Psoas muscle (tissue), 8 donors: ENCODE data around the gene S100G. TPM values are rescaled to one million over a fixed set of nuclear protein-coding genes. Genes with fewer than 3 reads are reported as not detected.
A peak's percentile ranks its signal among the peaks of the same experiment; 100 is the strongest.

Experiments
- ATAC-seq, 4 donors: fragments of 200-7000 bp; cut with Tn5 transposase; one replicate each; pipeline ENCODE4 v1.9.1; 2020; ENCODE audit warnings: moderate library complexity in 3 of 4, mild to moderate bottlenecking in 2 of 4
- DNase-seq, 2 donors: peaks; one replicate each; pipeline ENCODE4 v3.0.0-alpha.2; 2020
- H3K27ac ChIP-seq: fragments of 200-600 bp; one replicate; pipeline ENCODE4 v1.8.0; 2022
- H3K27me3 ChIP-seq, 3 donors: fragments of 200-600 bp in 1 of 3; one replicate each; pipeline versions ENCODE4 v1.6.1 to v1.8.0; 2013 to 2022; ENCODE audit warnings: low read length in 2 of 3, mild to moderate bottlenecking in 2 of 3, moderate library complexity in 1 of 3; ENCODE audit not compliant: insufficient read depth in 3 of 3
- H3K36me3 ChIP-seq, 2 donors: fragments of 200-600 bp in 1 of 2; one replicate each; pipeline versions ENCODE4 v1.6.1 to v1.8.0; 2013 to 2022; ENCODE audit warnings: low read depth in 1 of 2, mild to moderate bottlenecking in 1 of 2, moderate library complexity in 1 of 2; ENCODE audit not compliant: insufficient read depth in 1 of 2
- H3K4me1 ChIP-seq: fragments of 200-600 bp; one replicate; pipeline ENCODE4 v1.8.0; 2022
- H3K4me3 ChIP-seq: fragments of 200-600 bp; one replicate; pipeline ENCODE4 v1.8.0; 2022; ENCODE audit warnings: mild to moderate bottlenecking
- H3K9me3 ChIP-seq: fragments of 200-600 bp; one replicate; pipeline ENCODE4 v1.8.0; 2022
- whole genome bisulfite sequencing, 3 donors: extraction: QIAGEN DNeasy Blood & Tissue Kit; methylation state at CpG; one replicate each; pipeline versions ENCODE4 v1.1.6 to v1.1.7; 2013; 5-methylcytosine and 5-hydroxymethylcytosine counted together
- intact Hi-C, 2 donors: fragments of 100-400 bp; cut with DNase I; formaldehyde crosslinking; loops; one replicate each; pipeline versions ENCODE4 v1.11.0 to v1.14.2; 2022
- polyA plus RNA-seq, 3 donors: library from polyadenylated mRNA; stranded (reverse); fragments of 200-250 nt; gene quantifications; one replicate each; pipeline ENCODE4 v1.2.3, GENCODE V29; 2013
- total RNA-seq, 4 donors: library from RNA; stranded (reverse); fragmentation: NEBNext Ultra II Directional in 2 of 4; extraction: Animal tissue kit (Norgen Biotek cat#: 25700) in 2 of 4; gene quantifications; one replicate each; pipeline versions ENCODE4 v1.2.1 to v1.2.4, GENCODE V29; 2021 to 2023
- TF ChIP-seq, protein P1 (sequence below): fragments of 200-600 bp; IDR thresholded peaks from one replicate; pipeline ENCODE4 v1.8.0; 2022; ENCODE audit warnings: antibody characterized with exemption
- donor health status: healthy with polysubstance abuse.
- donor health status: DM: no; HTN: no; CAD: no; lungs with moderate emphysema.
- donor health status: Bipolar disorder and iron deficiency.
- donor health status: healthy.
- donor health status: DM: yes; HTN: yes; CAD: no.
- donor health status: DM: no; HTN: no; CAD: no.
- donor health status: DM: no; HTN: no; CAD: no.
- donor health status: DM: yes; HTN: yes; CAD: no.

S100G gene
- total and polyA plus RNA-seq, 7 donors = 0.23 TPM; not detected in 6

DNA sequence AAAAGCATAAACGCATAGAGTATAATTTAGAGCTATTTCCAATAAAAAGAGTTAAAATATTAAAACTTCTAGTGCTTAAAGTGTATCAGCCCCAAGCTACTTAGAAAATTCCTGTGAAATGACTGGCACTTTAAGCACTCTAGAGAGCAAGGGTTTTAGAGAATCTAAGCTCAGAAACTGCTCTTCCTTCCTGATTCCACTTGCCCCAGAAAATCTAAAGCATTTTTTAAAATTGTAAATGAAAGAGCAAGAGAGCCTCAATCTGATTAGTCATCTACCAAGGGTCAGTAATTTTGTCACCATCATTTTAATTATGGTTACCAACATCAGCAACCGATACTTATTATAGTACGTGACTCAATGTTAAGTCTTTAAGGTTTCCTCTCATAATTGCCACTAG, 37.6 kb downstream of the S100G start:
- ATAC-seq (no peak), DNase-seq (no peak)
- H3K4me3 ChIP-seq = no peak overlapping the region
- no peak overlapping the region for H3K27ac ChIP-seq
- H3K36me3 ChIP-seq = peaks cover 0 to 33% of the 10 kb centered on the region in 2 donors
- H3K27me3 ChIP-seq = no peaks in the 10 kb centered on the region
- H3K4me1 ChIP-seq = no peaks in the 10 kb centered on the region
- no peaks in the 10 kb centered on the region for H3K9me3 ChIP-seq
- 91 to 96% (median 93%) methylated on average over 3 of the region's 3 CpGs for WGBS, 3 donors
- TF ChIP-seq, protein P1, sequence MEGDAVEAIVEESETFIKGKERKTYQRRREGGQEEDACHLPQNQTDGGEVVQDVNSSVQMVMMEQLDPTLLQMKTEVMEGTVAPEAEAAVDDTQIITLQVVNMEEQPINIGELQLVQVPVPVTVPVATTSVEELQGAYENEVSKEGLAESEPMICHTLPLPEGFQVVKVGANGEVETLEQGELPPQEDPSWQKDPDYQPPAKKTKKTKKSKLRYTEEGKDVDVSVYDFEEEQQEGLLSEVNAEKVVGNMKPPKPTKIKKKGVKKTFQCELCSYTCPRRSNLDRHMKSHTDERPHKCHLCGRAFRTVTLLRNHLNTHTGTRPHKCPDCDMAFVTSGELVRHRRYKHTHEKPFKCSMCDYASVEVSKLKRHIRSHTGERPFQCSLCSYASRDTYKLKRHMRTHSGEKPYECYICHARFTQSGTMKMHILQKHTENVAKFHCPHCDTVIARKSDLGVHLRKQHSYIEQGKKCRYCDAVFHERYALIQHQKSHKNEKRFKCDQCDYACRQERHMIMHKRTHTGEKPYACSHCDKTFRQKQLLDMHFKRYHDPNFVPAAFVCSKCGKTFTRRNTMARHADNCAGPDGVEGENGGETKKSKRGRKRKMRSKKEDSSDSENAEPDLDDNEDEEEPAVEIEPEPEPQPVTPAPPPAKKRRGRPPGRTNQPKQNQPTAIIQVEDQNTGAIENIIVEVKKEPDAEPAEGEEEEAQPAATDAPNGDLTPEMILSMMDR = no peak
- intact Hi-C loops = no loop called here

DNA sequence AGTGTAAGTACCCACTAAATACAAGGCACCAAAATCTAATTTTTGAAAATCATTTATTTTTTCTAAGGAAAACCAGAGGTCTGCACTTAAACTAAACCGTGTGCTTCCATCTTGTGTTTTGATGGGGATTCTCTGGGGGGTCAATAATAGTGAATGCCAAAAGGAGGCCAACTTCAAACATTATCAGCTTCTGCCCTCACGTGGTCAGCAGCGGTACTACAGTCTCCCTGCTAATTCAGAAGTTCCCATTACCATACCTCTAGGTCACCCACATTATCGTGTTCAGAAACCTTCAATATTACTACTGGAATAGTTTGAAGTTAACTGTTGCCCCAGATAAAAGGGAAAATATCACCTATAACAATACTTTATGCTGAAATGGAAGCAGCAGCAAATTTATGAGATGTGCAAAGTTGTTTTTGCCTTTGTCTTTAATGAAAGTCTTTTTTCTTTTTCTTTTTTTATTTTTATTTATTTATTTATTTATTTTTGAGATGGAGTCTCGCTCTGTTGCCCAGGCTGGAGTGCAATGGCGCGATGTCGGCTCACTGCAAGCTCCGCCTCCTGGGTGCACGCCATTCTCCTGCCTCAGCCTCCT, 45.2 kb downstream of the S100G start:
- Histone ChIP-seq H3K9me3 (no peaks in the 10 kb centered on the region), H3K4me3 (no peak overlapping the region), H3K36me3 (peaks cover 0 to 28% of the 10 kb centered on the region in 2 donors), H3K4me1 (no peaks in the 10 kb centered on the region), H3K27ac (no peak overlapping the region), H3K27me3 (no peaks in the 10 kb centered on the region)
- peak; percentile 48 to 78 (median 66) for ATAC-seq
- intact Hi-C loops = loop anchor here in 1 of 2 donors (10.0 kb wide), 1 partner anchor 570 kb away; the partner anchor contains the start of gene GRPR
- peak; percentile 63 to 71 for DNase-seq
- TF ChIP-seq, protein P1 = peak; percentile 93
- 41 to 56% (median 48%) methylated on average over 8 to 10 of the region's 10 CpGs for WGBS, 3 donors

DNA sequence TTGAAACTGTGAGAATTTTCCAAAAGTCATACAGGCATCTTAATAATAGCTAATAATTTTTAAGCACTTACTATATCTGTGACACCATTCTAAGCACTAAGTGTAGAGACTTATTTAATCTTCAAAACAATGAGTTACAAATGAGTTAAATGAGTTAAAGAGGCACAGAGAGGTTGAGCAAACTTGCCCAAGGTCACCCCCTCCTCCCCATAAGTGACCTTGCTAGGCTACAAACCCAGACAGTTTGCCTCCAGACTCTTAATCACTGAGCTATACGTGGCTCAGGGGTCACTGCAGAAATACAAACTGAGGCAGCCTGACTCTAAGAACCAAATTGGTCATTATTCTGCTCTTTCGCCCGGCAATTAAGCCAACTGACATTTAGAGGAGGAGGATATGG, 47.0 kb downstream of the S100G start:
- DNase-seq = no peak
- 64 to 72% (median 71%) methylated on average over 3 of the region's 3 CpGs for WGBS, 3 donors
- Histone ChIP-seq H3K27me3 (no peaks in the 10 kb centered on the region), H3K4me3 (no peak overlapping the region), H3K9me3 (no peaks in the 10 kb centered on the region), H3K27ac (no peak overlapping the region), H3K36me3 (peaks cover 0 to 15% of the 10 kb centered on the region in 2 donors), H3K4me1 (no peaks in the 10 kb centered on the region)
- ATAC-seq = no peak
- TF ChIP-seq, protein P1 = no peak
- intact Hi-C loops = loop anchor here in 1 of 2 donors (10.0 kb wide), 1 partner anchor 572 kb away; the partner anchor contains the start of gene GRPR

DNA sequence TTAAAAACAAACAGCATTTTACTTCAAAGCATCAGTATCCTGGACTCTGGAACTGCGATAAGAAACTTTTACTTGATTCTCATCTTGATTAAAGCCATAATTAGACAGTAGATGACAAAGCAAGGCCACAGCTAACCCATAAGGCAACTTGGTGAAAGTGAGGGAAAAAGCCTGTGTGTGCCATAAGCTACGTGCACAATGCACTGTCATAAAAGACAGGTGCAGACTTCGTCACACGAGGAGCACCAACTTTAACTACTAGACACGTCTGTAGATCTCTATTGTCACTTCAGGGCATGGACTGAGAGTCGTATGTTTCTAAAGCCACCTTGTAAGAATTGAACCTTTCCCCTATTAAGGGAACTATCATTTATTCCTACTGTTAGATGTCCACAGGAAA, 49.4 kb downstream of the S100G start:
- intact Hi-C loops = loop anchor here in 1 of 2 donors (10.0 kb wide), 1 partner anchor 575 kb away; the partner anchor contains the start of gene GRPR
- H3K27me3 ChIP-seq = no peaks in the 10 kb centered on the region
- DNase-seq = no peak
- WGBS, 3 donors = 73 to 85% (median 85%) methylated on average over 6 of the region's 6 CpGs
- no peak for ATAC-seq
- H3K36me3 ChIP-seq = peaks cover 0 to 9% of the 10 kb centered on the region in 2 donors
- H3K9me3 ChIP-seq = no peaks in the 10 kb centered on the region
- H3K4me3 ChIP-seq = no peak overlapping the region
- H3K27ac ChIP-seq = no peak overlapping the region
- TF ChIP-seq, protein P1 = no peak
- no peaks in the 10 kb centered on the region for H3K4me1 ChIP-seq

DNA sequence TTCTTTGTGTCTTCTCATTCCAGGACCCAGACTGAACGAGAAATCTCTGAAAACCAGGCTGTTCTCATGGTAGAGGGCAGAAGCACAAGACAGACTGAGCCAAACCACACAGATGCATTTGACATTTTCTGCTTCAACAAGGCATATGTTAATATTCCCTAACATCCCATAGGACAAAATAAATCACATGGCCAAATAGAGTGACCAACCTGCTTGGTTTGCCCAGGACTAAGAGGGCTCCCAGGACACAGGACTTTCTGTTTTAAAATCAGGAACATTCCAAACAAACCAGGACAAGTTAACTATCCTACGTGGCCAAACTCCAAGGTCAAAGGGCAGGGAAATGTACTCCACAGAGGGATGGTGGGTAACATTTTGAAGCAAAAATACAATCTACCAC, 50.8 kb downstream of the S100G start:
- intact Hi-C loops = no loop called here

More for the DNA sequence above, 50.8 kb downstream of the S100G start:
- H3K36me3 ChIP-seq = peaks cover 0 to 9% of the 10 kb centered on the region in 2 donors
- no peak for DNase-seq
- WGBS, 3 donors = 77 to 81% (median 77%) methylated on average over 2 of the region's 2 CpGs
- H3K27ac ChIP-seq = no peak overlapping the region
- TF ChIP-seq, protein P1 = no peak
- H3K27me3 ChIP-seq = peaks cover 0 to 2% (median 0%) of the 10 kb centered on the region in 3 donors
- H3K4me1 ChIP-seq = no peaks in the 10 kb centered on the region
- ATAC-seq = no peak
- no peak overlapping the region for H3K4me3 ChIP-seq
- H3K9me3 ChIP-seq = no peaks in the 10 kb centered on the region
